Body of pancreas (tissue), 4 donors: Measurements from ENCODE around the gene AGK. TPM values are rescaled to one million over a fixed set of nuclear protein-coding genes. Genes with fewer than 3 reads are reported as not detected.

Experiments
- ATAC-seq: fragments of 150-250 bp; one replicate; pipeline ENCODE4 v1.9.1; 2016
- DNase-seq, 4 donors: peaks; one replicate each; pipeline ENCODE4 v3.0.0-alpha.2; 2019
- H3K27ac ChIP-seq, 4 donors: fragments of 200-600 bp; sonication (generic); 1 replicate in 3 of 4; 2 replicates in 1 of 4; pipeline versions ENCODE4 v1.5.1 to v1.6.1; 2016 to 2019; ENCODE audit warnings: mild to moderate bottlenecking in 1 of 4, mixed read lengths in 1 of 4, moderate library complexity in 1 of 4
- H3K27me3 ChIP-seq, 2 donors: fragments of 200-600 bp; sonication (generic); one replicate each; pipeline ENCODE4 v1.6.0; 2016; ENCODE audit warnings: mild to moderate bottlenecking in 1 of 2
- H3K36me3 ChIP-seq, 2 donors: fragments of 200-600 bp; sonication (generic); replicated peaks in 1 of 2; 2 replicates each; pipeline ENCODE4 v1.5.1; 2016; ENCODE audit warnings: low read depth in 2 of 2; ENCODE audit not compliant: insufficient read depth in 1 of 2
- H3K4me1 ChIP-seq: fragments of 200-600 bp; sonication (generic); one replicate; pipeline ENCODE4 v1.6.0; 2016
- H3K4me3 ChIP-seq, 2 donors: fragments of 200-600 bp; sonication (generic); 1 replicate in 1 of 2; 2 replicates in 1 of 2; pipeline ENCODE4 v1.5.1; 2016 to 2019
- H3K9me3 ChIP-seq, 3 donors: fragments of 200-600 bp; sonication (generic); 1 replicate in 2 of 3; 2 replicates in 1 of 3; pipeline ENCODE4 v1.5.1; 2016
- POLR2A ChIP-seq, 3 donors: fragments of 450-650 bp; IDR thresholded peaks; one replicate each; pipeline ENCODE4 v1.6.1; 2016; ENCODE audit warnings: antibody characterized with exemption in 3 of 3, mild to moderate bottlenecking in 2 of 3
- WGBS, 2 donors: methylation state at CpG; one replicate each; pipeline ENCODE4 v1.1.5; 2017; 5-methylcytosine and 5-hydroxymethylcytosine counted together
- intact Hi-C: fragments of 100-400 bp; cut with DNase I; formaldehyde crosslinking; loops from one replicate; pipeline ENCODE4 v1.15.1; 2023
- total RNA-seq, 2 donors: library from RNA; depleted of rRNA; stranded (reverse); fragments of >200 nt; gene quantifications; one replicate each; pipeline ENCODE4 v1.1.0, GENCODE V29; 2016
- TF ChIP-seq, protein P1 (sequence below), 7 experiments: fragments of 450-650 bp in 4 of 7; fragments of 200-600 bp in 3 of 7; sonication (generic) in 3 of 7; IDR thresholded peaks; one replicate each; pipeline ENCODE4 v1.5.1; 2016 to 2019; ENCODE audit warnings: antibody characterized with exemption in 7 of 7

Gene AGK
- total RNA-seq, 2 donors from 2014 or later, result 12.7 to 30.7 TPM

DNA sequence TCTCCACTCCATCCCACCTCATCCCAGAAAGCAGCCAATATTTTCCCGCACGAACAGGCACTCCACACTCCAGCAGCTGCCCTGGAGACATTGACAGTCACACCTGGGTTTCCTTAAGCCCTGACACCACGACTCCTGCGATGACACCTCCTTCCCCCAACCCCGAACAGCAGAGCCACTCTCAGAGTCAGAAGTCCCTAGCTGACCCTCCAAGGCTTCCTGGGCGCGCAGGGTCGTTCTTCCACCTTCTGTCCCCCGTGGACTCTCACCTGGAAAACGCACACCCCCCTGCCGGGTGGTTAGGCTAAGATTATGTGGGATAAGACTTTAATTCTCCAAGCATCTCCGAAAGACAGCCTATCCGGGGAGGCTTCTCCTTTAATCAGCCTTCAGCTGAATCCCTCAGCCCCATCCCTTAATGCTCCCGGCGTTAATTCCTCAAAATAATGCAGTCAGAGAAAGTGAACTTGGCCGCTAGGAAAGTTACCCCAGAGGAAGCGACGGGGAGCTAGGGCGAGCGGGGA lies 149.7 kb downstream of the AGK start:
- peak in 2 of 4 donors; percentile 10 to 15 for DNase-seq
- no peaks in the 10 kb centered on the region for H3K36me3 ChIP-seq
- peaks cover 58% of the 10 kb centered on the region for H3K4me1 ChIP-seq
- H3K9me3 ChIP-seq, result no peaks in the 10 kb centered on the region
- no peak for TF ChIP-seq POLR2A (IDR thresholded peaks at IDR 0.05)
- TF ChIP-seq, protein P1, sequence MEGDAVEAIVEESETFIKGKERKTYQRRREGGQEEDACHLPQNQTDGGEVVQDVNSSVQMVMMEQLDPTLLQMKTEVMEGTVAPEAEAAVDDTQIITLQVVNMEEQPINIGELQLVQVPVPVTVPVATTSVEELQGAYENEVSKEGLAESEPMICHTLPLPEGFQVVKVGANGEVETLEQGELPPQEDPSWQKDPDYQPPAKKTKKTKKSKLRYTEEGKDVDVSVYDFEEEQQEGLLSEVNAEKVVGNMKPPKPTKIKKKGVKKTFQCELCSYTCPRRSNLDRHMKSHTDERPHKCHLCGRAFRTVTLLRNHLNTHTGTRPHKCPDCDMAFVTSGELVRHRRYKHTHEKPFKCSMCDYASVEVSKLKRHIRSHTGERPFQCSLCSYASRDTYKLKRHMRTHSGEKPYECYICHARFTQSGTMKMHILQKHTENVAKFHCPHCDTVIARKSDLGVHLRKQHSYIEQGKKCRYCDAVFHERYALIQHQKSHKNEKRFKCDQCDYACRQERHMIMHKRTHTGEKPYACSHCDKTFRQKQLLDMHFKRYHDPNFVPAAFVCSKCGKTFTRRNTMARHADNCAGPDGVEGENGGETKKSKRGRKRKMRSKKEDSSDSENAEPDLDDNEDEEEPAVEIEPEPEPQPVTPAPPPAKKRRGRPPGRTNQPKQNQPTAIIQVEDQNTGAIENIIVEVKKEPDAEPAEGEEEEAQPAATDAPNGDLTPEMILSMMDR (IDR thresholded peaks at IDR 0.05), result no peak
- ATAC-seq, result no peak
- H3K4me3 ChIP-seq, result peak overlapping the region; percentile 82 to 87
- WGBS, 2 donors, result 6 to 11% methylated on average over 20 of the region's 20 CpGs
- intact Hi-C loops, result no loop called here
- H3K27me3 ChIP-seq, result no peaks in the 10 kb centered on the region
- H3K27ac ChIP-seq, result peak overlapping the region in 3 of 4 donors; percentile 80 to 87 (median 83)

DNA sequence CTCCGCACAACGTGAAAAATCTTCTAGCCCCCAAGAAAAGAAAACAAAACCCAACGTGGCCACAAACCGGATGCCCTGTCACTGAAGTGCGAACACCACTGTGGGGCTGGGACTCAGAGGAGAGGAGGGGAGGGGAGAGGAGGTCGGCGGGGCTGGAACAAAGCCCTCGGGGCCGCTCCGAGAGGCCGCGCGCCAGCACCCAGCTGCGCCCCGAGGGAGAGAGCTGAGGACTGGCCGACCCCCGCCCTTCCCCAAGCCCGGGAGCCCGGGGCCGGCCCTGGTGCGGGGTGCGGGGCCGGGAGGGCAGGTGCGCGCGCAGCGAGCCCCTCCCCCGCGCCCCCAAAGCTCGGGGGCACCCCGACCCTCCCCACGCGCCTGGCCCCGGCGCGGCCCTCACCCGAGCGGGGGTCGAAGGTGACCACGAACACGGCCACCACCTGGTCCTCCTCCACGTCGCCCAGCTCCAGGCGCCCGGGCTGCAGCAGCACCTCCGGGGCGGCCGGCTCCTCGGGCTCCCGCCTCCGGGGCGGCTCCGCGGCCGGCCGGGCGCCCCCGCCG lies 150.4 kb downstream of the AGK start:
- peak overlapping the region; percentile 82 to 87 for H3K4me3 ChIP-seq
- no peaks in the 10 kb centered on the region for H3K36me3 ChIP-seq
- DNase-seq (peak; percentile 45 to 60 (median 50)), ATAC-seq (peak; percentile 63)
- H3K27me3 ChIP-seq, result no peaks in the 10 kb centered on the region
- H3K9me3 ChIP-seq, result no peaks in the 10 kb centered on the region
- 0 to 1% methylated on average over 25 to 57 of the region's 59 CpGs for WGBS, 2 donors
- TF ChIP-seq POLR2A (IDR thresholded peaks at IDR 0.05), result peak in 2 of 3 donors; percentile 38 to 40
- TF ChIP-seq, protein P1 (IDR thresholded peaks at IDR 0.05), result no peak
- intact Hi-C loops, result no loop called here
- H3K27ac ChIP-seq, result peak overlapping the region; percentile 80 to 87 (median 83)
- peaks cover 51% of the 10 kb centered on the region for H3K4me1 ChIP-seq

DNA sequence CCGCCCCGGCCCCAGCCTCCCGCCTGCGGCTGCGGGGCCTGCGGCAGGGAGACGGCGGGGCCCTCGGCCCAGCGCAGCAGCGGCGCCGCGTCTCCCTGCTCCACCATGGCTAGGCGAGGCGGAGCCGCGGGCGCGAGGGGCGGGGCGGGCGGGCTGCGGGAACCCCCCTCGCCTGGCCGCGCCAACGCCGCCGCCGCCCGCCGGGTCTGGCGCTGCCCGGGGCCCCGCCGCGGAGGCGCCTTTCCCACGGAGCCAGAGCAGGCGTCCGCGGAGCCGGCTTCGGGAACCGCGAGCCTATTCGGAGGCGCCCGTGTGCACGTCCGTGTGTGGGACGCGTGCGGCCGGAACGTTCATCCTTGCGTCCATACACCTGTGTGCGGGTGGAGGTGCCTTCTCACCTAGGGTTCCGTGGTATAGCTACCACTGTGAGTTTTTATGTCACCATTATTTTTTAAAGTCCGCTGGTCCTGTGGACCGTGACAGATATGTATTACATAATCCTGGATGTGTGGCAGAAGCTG lies 150.9 kb downstream of the AGK start, which contains the start of gene DENND11:
Gene DENND11 (minus strand): TSS at position 120 of the 521 bp plus-strand sequence. CDS start 13 bp downstream, at position 107.
- ATAC-seq (peak; percentile 93), DNase-seq (peak; percentile 59 to 72 (median 60))
- Histone ChIP-seq H3K4me3 (peak within 1 kb of the TSS; percentile 82 to 87), H3K27ac (peak within 1 kb of the TSS; percentile 80 to 87 (median 83)), H3K9me3 (no peaks in the 10 kb centered on the region), H3K27me3 (no peaks in the 10 kb centered on the region), H3K36me3 (no peaks in the 10 kb centered on the region), H3K4me1 (peaks cover 46% of the 10 kb centered on the region)
- 0% methylated on average over 3 to 62 of the region's 62 CpGs for WGBS, 2 donors
- intact Hi-C loops, result no loop called here
- TF ChIP-seq, protein P1 (IDR thresholded peaks at IDR 0.05), result no peak
- TF ChIP-seq POLR2A (IDR thresholded peaks at IDR 0.05), result peak in 1 of 3 donors; percentile 37

DNA sequence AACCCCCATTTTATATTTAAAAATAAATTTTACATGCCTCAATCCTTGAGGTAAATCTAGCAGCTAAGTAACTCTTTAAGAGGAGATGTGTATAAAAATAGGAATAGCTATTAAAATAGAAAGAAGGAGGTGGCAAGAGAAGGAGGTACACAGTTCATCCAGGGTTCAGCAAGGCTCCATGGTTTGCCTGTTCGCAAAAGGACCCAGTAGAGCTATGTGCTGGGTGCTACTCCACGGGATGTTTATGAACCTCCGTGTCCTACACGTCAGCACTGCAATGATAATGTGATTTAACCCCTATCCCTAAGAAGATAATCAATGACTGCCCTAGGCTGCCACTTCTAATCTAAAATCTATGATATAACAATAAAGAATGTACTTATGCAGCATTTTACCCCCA lies 151.7 kb downstream of the AGK start:
- H3K4me3 ChIP-seq, result no peak overlapping the region
- WGBS, 2 donors, result 30 to 40% methylated on average over 4 of the region's 4 CpGs
- intact Hi-C loops, result no loop called here
- peaks cover 38% of the 10 kb centered on the region for H3K4me1 ChIP-seq
- H3K27ac ChIP-seq, result peak overlapping the region in 2 of 4 donors; percentile 71 to 81
- no peaks in the 10 kb centered on the region for H3K36me3 ChIP-seq
- TF ChIP-seq, protein P1 (IDR thresholded peaks at IDR 0.05), result no peak
- TF ChIP-seq POLR2A (IDR thresholded peaks at IDR 0.05), result no peak
- no peaks in the 10 kb centered on the region for H3K9me3 ChIP-seq
- DNase-seq, result no peak
- H3K27me3 ChIP-seq, result no peaks in the 10 kb centered on the region
- ATAC-seq, result no peak
